Calu3 (cell line): ENCODE results near the gene CLDN19. TPM values are rescaled to one million over a fixed set of nuclear protein-coding genes. Genes with fewer than 3 reads are reported as not detected.
"Not testable (repeated sequence)": the region's sequence is repeated elsewhere in the genome, so short reads cannot be mapped to it uniquely, and the experiment has no call there.

Experiments
- BruUV-seq: library from RNA; stranded (reverse); fragments of 400-500 nt; replicated peaks from 2 replicates; lab custom pipeline; 2021; lab: Mats Ljungman, UMichigan
- CTCF ChIA-PET: fragments of 300-600 bp; sonication (Branson Sonifier 250); formaldehyde crosslinking; loops from one replicate; lab custom pipeline; 2022; ENCODE audit warnings: antibody characterized with exemption; lab: Charles Lee
- DNase-seq: peaks from one replicate; pipeline ENCODE4 v3.0.0; 2022
- H3K27ac Mint-ChIP-seq: one replicate; pipeline ENCODE4 v1.8.0; 2022; ENCODE audit warnings: mixed read lengths; ENCODE audit not compliant: unreplicated experiment
- H3K27me3 Mint-ChIP-seq: one replicate; pipeline ENCODE4 v1.8.0; 2022; ENCODE audit warnings: mixed read lengths; ENCODE audit not compliant: unreplicated experiment
- H3K36me3 Mint-ChIP-seq: one replicate; pipeline ENCODE4 v1.8.0; 2022; ENCODE audit warnings: mild to moderate bottlenecking, moderate library complexity, mixed read lengths; ENCODE audit not compliant: insufficient read depth, unreplicated experiment
- H3K4me1 Mint-ChIP-seq: one replicate; pipeline ENCODE4 v1.8.0; 2022; ENCODE audit warnings: mild to moderate bottlenecking, low read depth, mixed read lengths; ENCODE audit not compliant: unreplicated experiment
- H3K4me3 Mint-ChIP-seq: one replicate; pipeline ENCODE4 v1.8.0; 2022; ENCODE audit warnings: mild to moderate bottlenecking, low read depth, moderate library complexity, mixed read lengths; ENCODE audit not compliant: unreplicated experiment
- H3K9me3 Mint-ChIP-seq: one replicate; pipeline ENCODE4 v1.8.0; 2022; ENCODE audit warnings: low read depth, mixed read lengths; ENCODE audit not compliant: unreplicated experiment
- CTCF ChIP-seq: fragments of 200-600 bp; IDR thresholded peaks from one replicate; pipeline ENCODE4 v1.8.0; 2022; ENCODE audit warnings: antibody characterized with exemption; ENCODE audit not compliant: unreplicated experiment
- intact Hi-C: fragments of 100-400 bp; cut with micrococcal nuclease; formaldehyde crosslinking; loops from one replicate; pipeline ENCODE4 v1.10.0; 2022; ENCODE audit not compliant: unreplicated experiment
- total RNA-seq: library from RNA; stranded (reverse); gene quantifications from 2 replicates; pipeline ENCODE4 v1.2.3, GENCODE V29; 2022

Gene CLDN19
- total RNA-seq, 1 experiment from 2014 or later, result not detected

- no peaks in the 10 kb centered on the region for H3K27me3 Mint-ChIP-seq
- intact Hi-C loops, result no loop called here
- H3K36me3 Mint-ChIP-seq, result no peaks in the 10 kb centered on the region
- no peak for TF ChIP-seq CTCF
- no peak overlapping the region for H3K27ac Mint-ChIP-seq
- H3K9me3 Mint-ChIP-seq, result no peaks in the 10 kb centered on the region
- DNase-seq, result no peak
- no peaks in the 10 kb centered on the region for H3K4me1 Mint-ChIP-seq
- no TSS peak for BruUV-seq
- no peak overlapping the region for H3K4me3 Mint-ChIP-seq
- CTCF ChIA-PET, result no interaction called here
Measured at GRCh38 chr1:42732126-42732680, 7.8 kb downstream of the CLDN19 start.

GRCh38 chr1:42731585-42731984, 8.5 kb downstream of the CLDN19 start:
- Mint-ChIP-seq H3K9me3 (no peaks in the 10 kb centered on the region), H3K36me3 (no peaks in the 10 kb centered on the region), H3K27me3 (no peaks in the 10 kb centered on the region), H3K4me1 (no peaks in the 10 kb centered on the region), H3K27ac (no peak overlapping the region), H3K4me3 (no peak overlapping the region)
- no TSS peak for BruUV-seq
- no peak for DNase-seq
- CTCF ChIA-PET, result interaction anchor here (0.7 kb wide), 1 partner anchor 17 kb away, joined by 3 read pairs; no protein-coding TSS in a partner anchor
- intact Hi-C loops, result no loop called here
- no peak for TF ChIP-seq CTCF

- no peak for TF ChIP-seq CTCF
- DNase-seq, result peak; percentile 51
- Mint-ChIP-seq H3K4me1 (no peaks in the 10 kb centered on the region), H3K4me3 (no peak overlapping the region), H3K9me3 (no peaks in the 10 kb centered on the region), H3K27ac (no peak overlapping the region), H3K36me3 (no peaks in the 10 kb centered on the region), H3K27me3 (no peaks in the 10 kb centered on the region)
- BruUV-seq, result no TSS peak
- CTCF ChIA-PET, result interaction anchor here (0.7 to 1.4 kb wide), 3 partner anchors 17 to 161 kb away, joined by 3 read pairs; partner anchors contain the start of gene PPIH
- intact Hi-C loops, result no loop called here
Measured at GRCh38 chr1:42730988-42731387, 9.0 kb downstream of the CLDN19 start.

GRCh38 chr1:42730002-42730401, 10.0 kb downstream of the CLDN19 start:
- Mint-ChIP-seq H3K9me3 (no peaks in the 10 kb centered on the region), H3K27me3 (no peaks in the 10 kb centered on the region), H3K4me3 (no peak overlapping the region), H3K4me1 (no peaks in the 10 kb centered on the region), H3K36me3 (no peaks in the 10 kb centered on the region), H3K27ac (no peak overlapping the region)
- intact Hi-C loops, result no loop called here
- no TSS peak for BruUV-seq
- no peak for DNase-seq
- no peak for TF ChIP-seq CTCF
- CTCF ChIA-PET, result interaction anchor here (0.7 to 1.4 kb wide), 4 partner anchors 71 to 1063 kb away, joined by 3 to 5 read pairs (median 4); partner anchors contain the start of gene PPIH

GRCh38 chr1:42725820-42726219, 14.2 kb downstream of the CLDN19 start:
- CTCF ChIA-PET, H3K27ac Mint-ChIP-seq, H3K36me3 Mint-ChIP-seq, H3K27me3 Mint-ChIP-seq, H3K4me3 Mint-ChIP-seq, BruUV-seq, H3K9me3 Mint-ChIP-seq, DNase-seq, intact Hi-C loops, H3K4me1 Mint-ChIP-seq: not testable (repeated sequence)
